WTC11 (cell line): ENCODE measurements around the gene YDJC. TPM values are rescaled to one million over a fixed set of nuclear protein-coding genes. Genes with fewer than 3 reads are reported as not detected.

Experiments used
- ATAC-seq: fragments of 200-7000 bp; cut with Tn5 transposase; 2 replicates; pipeline ENCODE4 v1.10.0; 2021; ENCODE audit warnings: mild to moderate bottlenecking, moderate library complexity
- CTCF ChIA-PET: fragments of 300-600 bp; sonication (Branson Sonifier 250); formaldehyde crosslinking; loops from one replicate; lab custom pipeline; 2021; ENCODE audit warnings: antibody characterized with exemption; lab: Charles Lee
- POLR2A ChIA-PET: fragments of 350-600 bp; sonication (Branson Sonifier 250); formaldehyde crosslinking; loops from one replicate; lab custom pipeline; 2021; ENCODE audit warnings: antibody characterized with exemption; lab: Charles Lee
- DNase-seq: peaks from one replicate; pipeline ENCODE4 v3.0.0; 2021; ENCODE audit warnings: low spot score
- H3K27ac Mint-ChIP-seq: 2 replicates; pipeline ENCODE4 v1.8.0; 2021; ENCODE audit warnings: mixed read lengths
- H3K27me3 Mint-ChIP-seq: 2 replicates; pipeline ENCODE4 v1.8.0; 2021; ENCODE audit warnings: low read depth, mild to moderate bottlenecking, moderate library complexity, mixed read lengths
- H3K36me3 Mint-ChIP-seq: 2 replicates; pipeline ENCODE4 v1.8.0; 2021; ENCODE audit warnings: mixed read lengths
- H3K4me1 Mint-ChIP-seq: 2 replicates; pipeline ENCODE4 v1.8.0; 2022; ENCODE audit warnings: mixed read lengths
- H3K4me3 Mint-ChIP-seq: 2 replicates; pipeline ENCODE4 v1.8.0; 2021; ENCODE audit warnings: mild to moderate bottlenecking, moderate library complexity, mixed read lengths
- H3K9me3 Mint-ChIP-seq: 2 replicates; pipeline ENCODE4 v1.8.0; 2021; ENCODE audit warnings: mixed read lengths
- CREM ChIP-seq: sonication (generic); formaldehyde crosslinking; IDR thresholded peaks from 2 replicates; pipeline ENCODE4 v1.8.1; 2022; ENCODE audit warnings: mild to moderate bottlenecking, missing genetic modification reagents, moderate library complexity
- ELF4 ChIP-seq: sonication (generic); formaldehyde crosslinking; IDR thresholded peaks from 2 replicates; pipeline ENCODE4 v1.8.1; 2022; ENCODE audit warnings: low read depth, mild to moderate bottlenecking, moderate library complexity, missing genetic modification reagents
- GRHL2 ChIP-seq: fragments of 250-450 bp; sonication (Bioruptor Pico); IDR thresholded peaks from 2 replicates; pipeline ENCODE4 v1.8.0; 2022; ENCODE audit warnings: mild to moderate bottlenecking, moderate library complexity; ENCODE audit not compliant: insufficient replicate concordance, severe bottlenecking
- GTF2I ChIP-seq: fragments of 250-450 bp; sonication (Bioruptor Pico); conservative IDR thresholded peaks from 2 replicates; pipeline ENCODE4 v1.4.0; 2021; ENCODE audit warnings: mild to moderate bottlenecking
- MYBL2 ChIP-seq: sonication (generic); formaldehyde crosslinking; IDR thresholded peaks from 2 replicates; pipeline ENCODE4 v1.8.1; 2023; ENCODE audit warnings: mild to moderate bottlenecking, moderate library complexity, missing genetic modification reagents
- NFYB ChIP-seq: sonication (generic); formaldehyde crosslinking; conservative IDR thresholded peaks from 2 replicates; pipeline ENCODE4 v1.8.0; 2022; ENCODE audit warnings: low read depth, missing genetic modification reagents
- NR1H2 ChIP-seq: sonication (generic); formaldehyde crosslinking; IDR thresholded peaks from 2 replicates; pipeline ENCODE4 v1.9.0; 2021; ENCODE audit warnings: mild to moderate bottlenecking, moderate library complexity, missing genetic modification reagents
- OVOL2 ChIP-seq: fragments of 250-450 bp; sonication (Bioruptor Pico); IDR thresholded peaks from 2 replicates; pipeline ENCODE4 v1.9.0; 2021; ENCODE audit warnings: mild to moderate bottlenecking, borderline replicate concordance
- SOX15 ChIP-seq: fragments of 250-450 bp; sonication (Bioruptor Pico); IDR thresholded peaks from 2 replicates; pipeline ENCODE4 v1.9.0; 2021; ENCODE audit warnings: mild to moderate bottlenecking
- TCF7 ChIP-seq: sonication (generic); formaldehyde crosslinking; IDR thresholded peaks from 2 replicates; pipeline ENCODE4 v1.8.0; 2022; ENCODE audit warnings: mild to moderate bottlenecking, low read depth, missing genetic modification reagents, moderate library complexity
- ZNF121 ChIP-seq: sonication (generic); formaldehyde crosslinking; IDR thresholded peaks from 2 replicates; pipeline ENCODE4 v1.8.0; 2023; ENCODE audit warnings: missing genetic modification reagents
- ZNF219 ChIP-seq: sonication (generic); formaldehyde crosslinking; IDR thresholded peaks from 2 replicates; pipeline ENCODE4 v1.8.0; 2023; ENCODE audit warnings: missing genetic modification reagents, mild to moderate bottlenecking, borderline replicate concordance
- ZNF232 ChIP-seq: sonication (generic); formaldehyde crosslinking; IDR thresholded peaks from 2 replicates; pipeline ENCODE4 v1.8.0; 2022; ENCODE audit warnings: mild to moderate bottlenecking, missing genetic modification reagents
- ZNF263 ChIP-seq: sonication (generic); formaldehyde crosslinking; IDR thresholded peaks from 2 replicates; pipeline ENCODE4 v1.8.1; 2022; ENCODE audit warnings: low read depth, mild to moderate bottlenecking, moderate library complexity, missing genetic modification reagents
- ZNF416 ChIP-seq: fragments of 250-450 bp; sonication (Bioruptor Pico); IDR thresholded peaks from 2 replicates; pipeline ENCODE4 v1.9.0; 2021; ENCODE audit warnings: mild to moderate bottlenecking, inconsistent platforms
- total RNA-seq: library from RNA; stranded (reverse); gene quantifications from 3 replicates; pipeline ENCODE4 v1.2.3, GENCODE V29; 2021
- TF ChIP-seq, protein P1 (sequence below): sonication (generic); formaldehyde crosslinking; IDR thresholded peaks from 2 replicates; pipeline ENCODE4 v1.8.1; 2023; ENCODE audit warnings: mild to moderate bottlenecking, moderate library complexity, missing genetic modification reagents
- TF ChIP-seq, protein P2 (sequence below): sonication (generic); formaldehyde crosslinking; IDR thresholded peaks from 2 replicates; pipeline ENCODE4 v1.8.0; 2022; ENCODE audit warnings: mild to moderate bottlenecking, missing genetic modification reagents
- TF ChIP-seq, protein P3 (sequence below): sonication (generic); formaldehyde crosslinking; conservative IDR thresholded peaks from 2 replicates; pipeline ENCODE4 v1.8.1; 2023; ENCODE audit warnings: mild to moderate bottlenecking, low read depth, missing genetic modification reagents, moderate library complexity
- TF ChIP-seq, protein P4 (sequence below): fragments of 250-450 bp; sonication (Bioruptor Pico); IDR thresholded peaks from 2 replicates; pipeline ENCODE4 v2.1.2; 2022; ENCODE audit warnings: mild to moderate bottlenecking, moderate library complexity
- TF ChIP-seq, protein P5 (sequence below): fragments of 250-450 bp; sonication (Bioruptor Pico); IDR thresholded peaks from 2 replicates; pipeline ENCODE4 v1.9.0; 2021; ENCODE audit warnings: moderate library complexity, mild to moderate bottlenecking, inconsistent platforms, borderline replicate concordance
- TF ChIP-seq, protein P6 (sequence below): sonication (generic); formaldehyde crosslinking; IDR thresholded peaks from 2 replicates; pipeline ENCODE4 v1.8.0; 2023; ENCODE audit warnings: mild to moderate bottlenecking, missing genetic modification reagents

YDJC gene
- total RNA-seq, 1 experiment from 2014 or later, result 39.8 TPM

DNA sequence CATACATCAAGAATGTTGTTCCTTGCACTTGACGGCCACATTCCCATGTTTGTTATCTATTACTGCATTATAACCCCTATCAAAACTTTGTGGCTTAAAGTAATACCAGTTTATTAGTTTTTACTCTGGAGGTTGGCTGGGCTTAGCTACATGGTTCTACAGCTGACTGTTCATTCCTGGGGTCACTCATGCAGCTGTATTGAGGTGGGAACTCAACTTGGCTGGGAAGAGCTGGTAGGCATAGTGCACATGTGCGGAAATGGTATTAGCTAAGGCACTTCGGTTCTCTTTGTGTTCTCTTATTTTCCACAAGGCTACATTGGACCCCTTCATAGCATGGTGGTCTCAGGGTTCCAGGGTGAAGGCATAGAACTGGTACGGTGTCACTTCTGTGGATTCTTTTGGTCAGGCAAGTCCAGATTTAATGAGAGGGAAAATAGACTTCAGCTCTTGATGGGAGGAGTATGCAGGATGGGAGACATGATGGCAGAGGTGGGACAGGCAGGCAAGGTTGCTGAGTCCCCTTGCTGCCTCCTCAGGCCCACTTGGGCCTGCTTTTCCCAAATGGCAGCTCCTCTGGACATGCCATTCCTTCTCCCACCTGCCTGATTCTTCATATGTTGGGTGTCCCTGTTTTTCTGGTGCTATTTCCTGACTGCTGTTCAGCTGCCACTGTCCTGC is 16.1 kb downstream of the YDJC start:
- Mint-ChIP-seq H3K9me3 (no peaks in the 10 kb centered on the region), H3K36me3 (peaks cover 46% of the 10 kb centered on the region), H3K27ac (no peak overlapping the region), H3K4me3 (no peak overlapping the region), H3K27me3 (no peaks in the 10 kb centered on the region), H3K4me1 (0 out of 2 replicates have a peak, but pooled peaks cover 1% of the 10 kb centered on the region)
- POLR2A ChIA-PET, result no interaction called here
- TF ChIP-seq, protein P1, sequence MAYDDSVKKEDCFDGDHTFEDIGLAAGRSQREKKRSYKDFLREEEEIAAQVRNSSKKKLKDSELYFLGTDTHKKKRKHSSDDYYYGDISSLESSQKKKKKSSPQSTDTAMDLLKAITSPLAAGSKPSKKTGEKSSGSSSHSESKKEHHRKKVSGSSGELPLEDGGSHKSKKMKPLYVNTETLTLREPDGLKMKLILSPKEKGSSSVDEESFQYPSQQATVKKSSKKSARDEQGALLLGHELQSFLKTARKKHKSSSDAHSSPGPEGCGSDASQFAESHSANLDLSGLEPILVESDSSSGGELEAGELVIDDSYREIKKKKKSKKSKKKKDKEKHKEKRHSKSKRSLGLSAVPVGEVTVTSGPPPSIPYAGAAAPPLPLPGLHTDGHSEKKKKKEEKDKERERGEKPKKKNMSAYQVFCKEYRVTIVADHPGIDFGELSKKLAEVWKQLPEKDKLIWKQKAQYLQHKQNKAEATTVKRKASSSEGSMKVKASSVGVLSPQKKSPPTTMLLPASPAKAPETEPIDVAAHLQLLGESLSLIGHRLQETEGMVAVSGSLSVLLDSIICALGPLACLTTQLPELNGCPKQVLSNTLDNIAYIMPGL (CRISPR knock-in tag), result no peak
- no peak for TF ChIP-seq NR1H2
- no peak for TF ChIP-seq OVOL2
- TF ChIP-seq SOX15 (CRISPR knock-in tag), result no peak
- TF ChIP-seq NFYB (CRISPR knock-in tag), result no peak
- TF ChIP-seq ZNF263 (CRISPR knock-in tag), result no peak
- ATAC-seq (no peak), DNase-seq (no peak)
- CTCF ChIA-PET, result interaction anchor here (0.8 to 2.5 kb wide), 3 partner anchors 15 to 20 kb away, joined by 3 to 11 read pairs (median 4); partner anchors contain the start of gene YDJC

DNA sequence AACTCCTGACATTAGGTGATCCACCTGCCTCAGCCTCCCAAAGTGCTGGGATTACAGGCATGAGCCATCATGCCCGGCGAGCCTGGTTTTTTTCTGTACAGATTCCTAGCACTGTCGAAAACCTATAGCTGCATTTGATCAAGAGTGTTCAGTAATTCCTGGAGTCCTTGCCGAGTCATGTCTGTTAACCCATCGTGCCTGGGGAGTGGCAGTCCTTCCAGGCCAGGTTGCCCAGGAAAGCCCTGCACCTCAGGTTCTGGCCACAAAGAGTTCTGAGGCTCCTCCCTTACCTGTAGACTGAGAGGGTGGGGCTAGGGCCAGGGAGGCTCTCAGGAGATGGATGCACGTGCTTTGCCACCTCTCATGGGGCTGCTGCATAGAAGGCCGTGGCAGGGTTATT is 17.0 kb downstream of the YDJC start:
- no peaks in the 10 kb centered on the region for H3K27me3 Mint-ChIP-seq
- TF ChIP-seq, protein P2, sequence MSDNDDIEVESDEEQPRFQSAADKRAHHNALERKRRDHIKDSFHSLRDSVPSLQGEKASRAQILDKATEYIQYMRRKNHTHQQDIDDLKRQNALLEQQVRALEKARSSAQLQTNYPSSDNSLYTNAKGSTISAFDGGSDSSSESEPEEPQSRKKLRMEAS (CRISPR knock-in tag), result no peak
- TF ChIP-seq TCF7 (CRISPR knock-in tag), result no peak
- no peak for TF ChIP-seq GRHL2 (CRISPR knock-in tag)
- ChIA-PET POLR2A (no interaction called here), CTCF (interaction anchor here (1.2 to 2.5 kb wide), 2 partner anchors 16 to 19 kb away, joined by 4 to 11 read pairs; partner anchors contain the start of gene YDJC)
- no peaks in the 10 kb centered on the region for H3K4me1 Mint-ChIP-seq
- H3K9me3 Mint-ChIP-seq, result no peaks in the 10 kb centered on the region
- peaks cover 46% of the 10 kb centered on the region for H3K36me3 Mint-ChIP-seq
- peak; percentile 32 for DNase-seq
- ATAC-seq, result peak; percentile 87
- H3K4me3 Mint-ChIP-seq, result no peak overlapping the region
- H3K27ac Mint-ChIP-seq, result no peak overlapping the region

DNA sequence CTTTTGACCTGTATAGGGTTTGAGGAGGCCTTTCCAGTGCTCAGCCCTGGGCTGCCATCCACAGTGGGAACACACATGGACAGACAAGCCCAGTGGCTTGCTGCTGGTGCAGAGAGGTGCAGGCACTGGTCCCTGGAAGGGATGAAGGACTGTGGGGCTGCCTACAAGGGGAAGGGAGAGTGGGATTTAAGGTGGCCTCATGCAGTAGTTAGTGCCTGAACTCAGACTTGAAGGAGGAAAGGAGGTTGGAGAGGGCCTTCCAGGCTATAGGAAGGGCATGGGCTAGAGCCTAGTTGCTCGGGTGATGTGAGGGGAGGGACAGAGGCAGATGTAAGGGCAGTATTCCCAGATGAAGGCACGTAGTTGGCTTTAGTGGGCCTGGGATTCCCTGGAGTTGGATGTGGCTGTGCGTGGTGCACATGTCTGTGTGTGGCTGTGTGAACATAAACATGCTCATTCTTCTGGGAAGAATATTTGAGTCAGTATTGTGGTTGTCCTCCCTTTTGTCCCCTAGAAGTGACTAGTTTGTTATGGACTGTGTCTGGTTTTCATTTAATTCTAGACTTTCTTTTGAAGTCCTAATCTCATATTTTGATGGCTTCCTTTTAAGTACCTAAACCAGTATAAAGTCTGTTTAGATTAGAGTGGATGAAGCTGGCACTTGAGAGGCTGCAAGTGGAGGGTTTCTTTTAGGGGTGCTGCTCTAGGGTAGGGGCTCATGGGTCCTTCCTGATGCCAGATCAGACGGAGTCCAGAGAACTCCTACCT is 18.4 kb downstream of the YDJC start:
- no peak for DNase-seq
- H3K9me3 Mint-ChIP-seq, result no peaks in the 10 kb centered on the region
- no peaks in the 10 kb centered on the region for H3K27me3 Mint-ChIP-seq
- H3K27ac Mint-ChIP-seq, result no peak overlapping the region
- H3K4me1 Mint-ChIP-seq, result no peaks in the 10 kb centered on the region
- H3K4me3 Mint-ChIP-seq, result no peak overlapping the region
- ATAC-seq, result no peak
- POLR2A ChIA-PET, result no interaction called here
- CTCF ChIA-PET, result no interaction called here
- peaks cover 48% of the 10 kb centered on the region for H3K36me3 Mint-ChIP-seq
- TF ChIP-seq, protein P3, sequence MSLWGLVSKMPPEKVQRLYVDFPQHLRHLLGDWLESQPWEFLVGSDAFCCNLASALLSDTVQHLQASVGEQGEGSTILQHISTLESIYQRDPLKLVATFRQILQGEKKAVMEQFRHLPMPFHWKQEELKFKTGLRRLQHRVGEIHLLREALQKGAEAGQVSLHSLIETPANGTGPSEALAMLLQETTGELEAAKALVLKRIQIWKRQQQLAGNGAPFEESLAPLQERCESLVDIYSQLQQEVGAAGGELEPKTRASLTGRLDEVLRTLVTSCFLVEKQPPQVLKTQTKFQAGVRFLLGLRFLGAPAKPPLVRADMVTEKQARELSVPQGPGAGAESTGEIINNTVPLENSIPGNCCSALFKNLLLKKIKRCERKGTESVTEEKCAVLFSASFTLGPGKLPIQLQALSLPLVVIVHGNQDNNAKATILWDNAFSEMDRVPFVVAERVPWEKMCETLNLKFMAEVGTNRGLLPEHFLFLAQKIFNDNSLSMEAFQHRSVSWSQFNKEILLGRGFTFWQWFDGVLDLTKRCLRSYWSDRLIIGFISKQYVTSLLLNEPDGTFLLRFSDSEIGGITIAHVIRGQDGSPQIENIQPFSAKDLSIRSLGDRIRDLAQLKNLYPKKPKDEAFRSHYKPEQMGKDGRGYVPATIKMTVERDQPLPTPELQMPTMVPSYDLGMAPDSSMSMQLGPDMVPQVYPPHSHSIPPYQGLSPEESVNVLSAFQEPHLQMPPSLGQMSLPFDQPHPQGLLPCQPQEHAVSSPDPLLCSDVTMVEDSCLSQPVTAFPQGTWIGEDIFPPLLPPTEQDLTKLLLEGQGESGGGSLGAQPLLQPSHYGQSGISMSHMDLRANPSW (CRISPR knock-in tag), result no peak
- no peak for TF ChIP-seq ELF4
- TF ChIP-seq, protein P4, sequence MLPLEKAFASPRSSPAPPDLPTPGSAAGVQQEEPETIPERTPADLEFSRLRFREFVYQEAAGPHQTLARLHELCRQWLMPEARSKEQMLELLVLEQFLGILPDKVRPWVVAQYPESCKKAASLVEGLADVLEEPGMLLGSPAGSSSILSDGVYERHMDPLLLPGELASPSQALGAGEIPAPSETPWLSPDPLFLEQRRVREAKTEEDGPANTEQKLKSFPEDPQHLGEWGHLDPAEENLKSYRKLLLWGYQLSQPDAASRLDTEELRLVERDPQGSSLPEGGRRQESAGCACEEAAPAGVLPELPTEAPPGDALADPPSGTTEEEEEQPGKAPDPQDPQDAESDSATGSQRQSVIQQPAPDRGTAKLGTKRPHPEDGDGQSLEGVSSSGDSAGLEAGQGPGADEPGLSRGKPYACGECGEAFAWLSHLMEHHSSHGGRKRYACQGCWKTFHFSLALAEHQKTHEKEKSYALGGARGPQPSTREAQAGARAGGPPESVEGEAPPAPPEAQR, result no peak
- TF ChIP-seq ZNF416, result no peak
- TF ChIP-seq, protein P5, sequence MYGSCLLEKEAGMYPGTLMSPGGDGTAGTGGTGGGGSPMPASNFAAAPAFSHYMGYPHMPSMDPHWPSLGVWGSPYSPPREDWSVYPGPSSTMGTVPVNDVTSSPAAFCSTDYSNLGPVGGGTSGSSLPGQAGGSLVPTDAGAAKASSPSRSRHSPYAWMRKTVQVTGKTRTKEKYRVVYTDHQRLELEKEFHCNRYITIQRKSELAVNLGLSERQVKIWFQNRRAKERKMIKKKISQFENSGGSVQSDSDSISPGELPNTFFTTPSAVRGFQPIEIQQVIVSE (CRISPR knock-in tag), result no peak
- no peak for TF ChIP-seq MYBL2
- TF ChIP-seq ZNF121 (CRISPR knock-in tag), result no peak
- TF ChIP-seq ZNF219, result no peak
- TF ChIP-seq CREM (CRISPR knock-in tag), result no peak
- no peak for TF ChIP-seq NR1H2
- no peak for TF ChIP-seq GTF2I (CRISPR knock-in tag)
- TF ChIP-seq, protein P6, sequence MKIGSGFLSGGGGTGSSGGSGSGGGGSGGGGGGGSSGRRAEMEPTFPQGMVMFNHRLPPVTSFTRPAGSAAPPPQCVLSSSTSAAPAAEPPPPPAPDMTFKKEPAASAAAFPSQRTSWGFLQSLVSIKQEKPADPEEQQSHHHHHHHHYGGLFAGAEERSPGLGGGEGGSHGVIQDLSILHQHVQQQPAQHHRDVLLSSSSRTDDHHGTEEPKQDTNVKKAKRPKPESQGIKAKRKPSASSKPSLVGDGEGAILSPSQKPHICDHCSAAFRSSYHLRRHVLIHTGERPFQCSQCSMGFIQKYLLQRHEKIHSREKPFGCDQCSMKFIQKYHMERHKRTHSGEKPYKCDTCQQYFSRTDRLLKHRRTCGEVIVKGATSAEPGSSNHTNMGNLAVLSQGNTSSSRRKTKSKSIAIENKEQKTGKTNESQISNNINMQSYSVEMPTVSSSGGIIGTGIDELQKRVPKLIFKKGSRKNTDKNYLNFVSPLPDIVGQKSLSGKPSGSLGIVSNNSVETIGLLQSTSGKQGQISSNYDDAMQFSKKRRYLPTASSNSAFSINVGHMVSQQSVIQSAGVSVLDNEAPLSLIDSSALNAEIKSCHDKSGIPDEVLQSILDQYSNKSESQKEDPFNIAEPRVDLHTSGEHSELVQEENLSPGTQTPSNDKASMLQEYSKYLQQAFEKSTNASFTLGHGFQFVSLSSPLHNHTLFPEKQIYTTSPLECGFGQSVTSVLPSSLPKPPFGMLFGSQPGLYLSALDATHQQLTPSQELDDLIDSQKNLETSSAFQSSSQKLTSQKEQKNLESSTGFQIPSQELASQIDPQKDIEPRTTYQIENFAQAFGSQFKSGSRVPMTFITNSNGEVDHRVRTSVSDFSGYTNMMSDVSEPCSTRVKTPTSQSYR (CRISPR knock-in tag), result no peak
- TF ChIP-seq SOX15 (CRISPR knock-in tag), result no peak
- TF ChIP-seq ZNF232 (CRISPR knock-in tag), result no peak
